Stimulated activated CD4-positive, alpha-beta T cell treated with anti-CD3 and anti-CD28 coated beads, Interleukin-1b, Interleukin-23, amount 100 ng/mL, for 24 hours (primary cell): ENCODE results near the gene UGGT2.
"Not testable (repeated sequence)": the region's sequence is repeated elsewhere in the genome, so short reads cannot be mapped to it uniquely, and the experiment has no call there.

ENCODE experiments used
- DNase-seq, 4 experiments: peaks; one replicate each; pipeline ENCODE4 v3.0.0-alpha.2; 2020; ENCODE audit warnings: low read depth in 4 of 4, low spot score in 1 of 4

UGGT2 gene

DNA sequence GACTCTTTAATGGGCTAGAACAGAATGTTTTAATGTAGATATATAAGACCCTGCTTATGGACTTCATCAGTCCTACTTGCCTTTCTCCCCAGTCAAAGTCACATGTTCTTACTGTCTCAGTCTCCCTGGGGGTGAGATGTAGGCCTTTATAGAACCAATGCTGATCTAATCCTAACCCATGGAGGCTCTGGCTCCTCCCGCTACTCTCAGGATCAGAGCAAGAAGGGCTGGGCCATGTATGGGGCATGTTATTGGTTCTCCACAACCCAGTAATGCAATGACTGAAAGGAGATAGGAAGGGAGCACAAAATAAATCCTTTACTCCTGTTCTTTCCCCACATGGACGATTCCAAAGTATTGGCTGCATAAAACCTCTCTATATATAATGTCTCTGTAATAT is 82.3 kb downstream of the UGGT2 start:
- no peak for DNase-seq

GRCh38 chr13:95968906-95969305 is 84.3 kb downstream of the UGGT2 start:
- no peak for DNase-seq

DNA sequence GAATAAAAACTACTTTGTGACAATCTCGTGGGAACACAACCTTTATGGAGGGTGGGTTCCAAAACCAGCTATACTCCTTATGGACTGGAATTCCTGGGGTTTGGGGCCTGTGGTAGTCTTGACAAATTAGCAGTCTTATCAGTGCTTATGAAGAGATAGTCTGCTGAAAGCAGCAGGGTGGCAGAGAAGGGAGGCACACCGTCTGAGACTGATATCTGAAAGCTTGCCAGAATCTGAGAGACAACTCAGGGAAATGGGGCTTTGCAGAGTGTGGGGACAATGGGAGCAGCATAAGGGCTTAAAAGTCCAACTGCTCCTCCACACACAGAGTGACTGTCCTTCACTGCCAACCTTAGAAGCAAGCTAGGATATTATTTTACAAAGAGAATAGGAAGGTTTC is 95.9 kb downstream of the UGGT2 start:
- DNase-seq, result no peak

GRCh38 chr13:95956589-95957148 is 96.5 kb downstream of the UGGT2 start:
- no peak for DNase-seq

DNA sequence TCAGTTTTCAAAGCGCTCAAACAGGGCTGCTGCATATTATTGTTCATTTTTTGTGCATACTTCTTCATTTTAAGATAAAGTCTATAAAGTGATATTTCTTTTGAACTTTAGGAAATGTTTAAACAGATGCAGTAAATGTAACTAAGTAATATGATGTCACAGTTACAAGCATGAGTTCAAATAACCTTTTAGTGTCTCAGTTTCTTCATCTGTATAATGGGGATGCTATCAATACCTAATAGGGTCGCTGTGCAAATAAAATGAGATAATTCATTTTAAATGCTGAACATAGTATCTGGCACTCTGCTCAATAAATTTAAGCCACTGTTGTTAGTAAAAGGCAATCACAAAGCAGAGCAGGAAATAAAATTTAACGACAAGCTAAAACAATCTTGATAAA is 97.5 kb downstream of the UGGT2 start:
- no peak for DNase-seq

DNA sequence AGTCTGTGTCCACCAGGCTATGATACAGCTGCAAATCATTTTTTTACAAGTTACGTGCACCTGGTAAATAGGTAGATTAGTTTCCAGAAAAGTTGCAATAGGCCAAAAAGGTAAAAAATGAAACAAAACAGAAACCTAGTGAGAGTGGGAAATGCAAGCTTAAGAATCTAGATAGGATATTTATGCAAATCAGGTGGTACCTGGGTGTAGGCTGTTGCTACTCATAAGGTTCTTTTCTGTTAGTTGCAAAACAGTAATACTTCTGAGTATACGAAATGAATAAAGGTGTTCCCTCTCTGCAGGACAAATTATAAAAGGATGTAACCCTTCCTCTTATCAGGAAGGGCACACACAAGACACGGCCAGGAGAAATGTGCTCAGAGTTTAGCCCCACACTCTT is 97.9 kb downstream of the UGGT2 start:
- DNase-seq, result no peak

DNA sequence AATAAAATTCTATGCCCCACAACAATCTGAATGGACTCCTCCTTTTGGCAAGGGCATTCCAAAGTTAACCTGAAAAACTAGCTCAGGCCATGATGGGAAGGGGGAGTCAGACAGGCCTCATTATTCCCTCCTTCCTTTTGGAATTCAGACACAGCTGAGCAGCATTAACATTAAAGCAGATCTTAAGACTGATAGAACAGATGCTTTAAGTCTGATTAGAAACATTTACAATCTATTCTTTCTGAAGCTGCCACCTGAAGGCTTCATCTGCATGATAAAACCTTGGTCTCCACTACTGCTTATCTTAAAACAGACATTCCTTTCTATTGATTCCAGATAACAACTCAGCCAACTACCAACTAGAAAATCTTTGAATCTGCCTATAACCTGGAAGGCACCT is 98.9 kb downstream of the UGGT2 start:
- no peak for DNase-seq

GRCh38 chr13:95950103-95950502 is 103.1 kb downstream of the UGGT2 start:
- no peak for DNase-seq

DNA sequence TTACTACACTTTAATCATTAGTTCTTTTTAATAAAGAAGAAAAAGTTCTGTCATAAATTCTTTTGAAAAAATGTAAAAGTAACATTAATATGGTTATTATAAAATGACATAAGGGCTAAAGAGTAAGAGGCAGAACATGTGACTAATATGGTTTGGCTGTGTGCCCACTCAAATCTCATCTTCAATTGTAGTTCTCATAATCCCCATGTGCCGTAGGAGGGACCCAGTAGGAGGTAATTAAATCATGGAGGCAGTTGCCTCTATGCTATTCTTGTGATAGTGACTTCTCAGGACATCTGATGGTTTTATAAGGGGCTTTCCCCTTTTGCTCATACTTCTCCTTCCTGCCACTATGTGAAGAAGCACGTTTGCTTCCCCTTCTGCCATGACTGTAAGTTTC is 104.5 kb downstream of the UGGT2 start:
- DNase-seq, result no peak

DNA sequence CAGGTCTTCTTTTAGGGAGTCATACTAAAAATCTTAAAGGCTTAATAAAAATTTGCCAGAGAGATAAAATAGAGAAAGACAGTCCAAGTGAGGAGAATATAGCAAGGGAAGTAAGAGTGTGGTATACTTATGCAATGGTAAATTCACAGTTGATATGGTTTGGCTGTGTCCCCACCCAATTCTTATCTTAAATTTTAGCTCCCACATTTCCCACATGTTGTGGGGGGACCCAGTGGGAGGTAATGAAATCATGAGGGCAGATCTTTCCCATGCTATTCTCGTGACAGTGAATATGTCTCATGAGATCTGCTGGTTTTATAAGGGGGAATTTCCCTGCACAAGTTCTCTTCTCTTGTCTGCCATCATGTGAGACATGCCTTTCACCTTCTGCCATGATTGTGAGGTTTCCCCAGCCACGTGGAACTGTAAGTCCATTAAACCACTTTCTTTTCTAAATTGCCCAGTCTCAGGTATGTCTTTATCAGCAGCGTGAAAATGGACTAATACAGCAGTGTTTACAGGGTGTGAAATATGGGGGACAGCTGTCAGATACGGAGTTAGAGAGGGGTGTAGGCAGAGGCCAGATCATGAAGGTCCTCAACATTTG is 115.4 kb downstream of the UGGT2 start:
- DNase-seq, result no peak

GRCh38 chr13:95931300-95932025 is 121.7 kb downstream of the UGGT2 start:
- no peak for DNase-seq

- DNase-seq, result no peak
Observed at GRCh38 chr13:95929430-95929829, 123.8 kb downstream of the UGGT2 start.

DNA sequence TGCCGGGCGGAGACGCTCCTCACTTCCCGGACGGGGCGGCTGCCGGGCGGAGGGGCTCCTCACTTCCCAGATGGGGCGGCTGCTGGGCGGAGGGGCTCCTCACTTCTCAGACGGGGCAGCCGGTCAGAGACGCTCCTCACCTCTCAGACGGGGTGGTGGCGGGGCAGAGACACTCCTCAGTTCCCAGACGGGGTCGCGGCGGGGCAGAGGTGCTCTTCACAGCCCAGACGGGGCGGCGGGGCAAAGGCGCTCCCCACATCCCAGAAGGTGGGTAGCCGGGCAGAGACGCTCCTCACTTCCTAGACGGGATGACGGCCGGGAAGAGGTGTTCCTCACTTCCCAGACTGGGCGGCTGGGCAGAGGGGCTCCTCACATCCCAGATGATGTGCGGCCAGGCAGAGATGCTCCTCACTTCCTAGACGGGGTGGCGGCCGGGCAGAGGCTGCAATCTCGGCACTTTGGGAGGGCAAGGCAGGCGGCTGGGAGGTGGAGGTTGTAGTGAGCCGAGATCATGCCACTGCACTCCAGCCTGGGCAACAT is 124.8 kb downstream of the UGGT2 start:
- DNase-seq, result not testable (repeated sequence)

DNA sequence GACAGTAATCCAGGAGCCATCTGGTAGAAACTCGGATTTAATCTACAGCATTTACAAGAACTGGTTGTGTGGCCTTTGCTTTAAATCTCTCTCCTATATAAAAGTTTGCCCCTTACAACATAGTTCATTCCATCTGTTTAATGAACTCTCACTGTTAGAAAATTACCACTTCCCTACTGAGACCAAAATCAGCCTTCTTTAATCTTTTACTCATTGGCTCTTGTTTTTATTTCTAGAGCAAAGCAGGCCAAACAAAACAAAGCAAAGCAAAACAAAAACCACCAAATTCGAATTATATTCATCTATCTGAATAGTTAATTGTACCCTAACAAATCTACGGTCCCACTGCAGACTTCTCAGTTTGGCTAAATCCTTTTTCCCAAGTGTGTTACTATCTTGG is 127.0 kb downstream of the UGGT2 start:
- DNase-seq, result no peak

GRCh38 chr13:95924389-95924994 is 128.7 kb downstream of the UGGT2 start:
- no peak for DNase-seq

DNA sequence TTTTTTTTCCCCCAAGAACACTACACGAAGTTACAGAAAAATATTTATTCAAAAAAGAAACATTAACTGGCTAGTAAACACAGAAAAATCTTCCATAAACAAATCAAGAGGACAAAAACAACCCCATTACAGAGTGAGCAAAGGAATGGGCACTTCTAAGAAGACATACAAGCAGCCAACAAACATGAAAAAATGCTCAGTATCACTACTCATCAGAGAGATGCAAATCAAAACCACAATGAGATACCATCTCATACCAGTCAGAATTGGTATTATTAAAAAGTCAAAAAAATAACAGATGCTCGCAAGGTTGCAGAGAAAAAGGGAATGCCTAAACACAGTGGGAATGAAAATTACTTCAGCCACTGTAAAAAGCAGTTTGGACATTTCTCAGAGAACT is 131.7 kb downstream of the UGGT2 start:
- DNase-seq, result no peak

- no peak for DNase-seq
Observed at GRCh38 chr13:95920485-95920884, 132.7 kb downstream of the UGGT2 start.

DNA sequence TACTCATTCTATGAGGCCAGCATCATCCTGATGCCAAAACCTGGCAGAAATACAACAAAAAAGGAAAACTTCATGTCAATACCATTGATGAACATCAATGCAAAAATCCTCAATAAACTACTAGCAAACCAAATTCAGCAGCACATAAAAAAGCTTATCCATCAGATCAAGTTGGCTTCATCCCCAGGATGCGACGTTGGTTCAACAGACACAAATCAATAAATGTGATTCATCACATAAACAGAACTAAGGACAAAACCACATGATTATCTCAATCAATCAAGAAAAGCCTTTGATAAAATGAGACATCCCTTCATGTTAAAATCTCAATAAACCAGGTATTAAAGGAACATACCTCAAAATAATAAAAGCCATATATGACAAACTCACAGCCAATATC is 134.3 kb downstream of the UGGT2 start:
- no peak for DNase-seq

DNA sequence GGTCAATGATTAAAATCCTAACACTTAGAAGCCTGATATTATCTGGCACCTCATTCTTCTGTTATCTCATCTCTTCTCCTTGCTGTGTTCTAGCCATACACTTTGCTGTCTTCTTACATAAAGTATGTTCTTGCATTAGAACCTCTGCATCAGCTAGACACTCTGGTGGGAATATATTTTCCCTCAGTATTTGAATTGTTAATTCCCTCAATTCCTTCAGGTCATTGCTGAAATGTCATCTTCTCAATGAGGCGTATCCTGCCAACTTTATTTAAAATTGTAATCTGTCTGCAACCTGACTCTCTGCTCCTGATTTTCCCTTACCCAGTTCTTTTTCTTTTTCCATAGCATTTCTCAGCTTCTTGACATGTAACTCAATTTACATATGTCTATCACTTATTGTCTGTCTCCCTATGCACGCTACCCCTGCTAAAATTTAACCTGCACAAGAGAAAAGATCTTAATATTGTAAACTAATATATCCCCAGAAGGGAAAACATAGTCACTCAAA is 138.2 kb downstream of the UGGT2 start:
- no peak for DNase-seq

DNA sequence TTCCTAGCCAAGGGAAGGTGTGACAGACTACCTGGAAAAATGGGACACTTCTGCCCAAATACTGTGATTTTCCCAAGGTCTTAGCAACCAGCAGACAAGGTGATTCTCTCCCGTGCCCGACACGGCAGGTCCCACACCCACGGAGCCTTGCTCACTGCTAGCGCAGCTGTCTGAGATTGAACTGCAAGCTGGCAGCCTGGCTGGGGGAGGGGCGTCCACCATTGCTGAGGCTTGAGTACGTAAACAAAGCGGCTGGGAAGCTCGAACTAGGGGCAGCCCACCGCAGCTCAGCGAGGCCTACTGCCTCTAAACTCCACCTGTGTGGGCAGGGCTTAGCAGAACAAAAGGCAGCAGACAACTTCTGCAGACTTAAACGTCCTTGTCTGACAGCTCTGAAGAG is 146.2 kb downstream of the UGGT2 start:
- DNase-seq, result no peak

GRCh38 chr13:95903569-95903968 is 149.6 kb downstream of the UGGT2 start:
- no peak for DNase-seq

- no peak for DNase-seq
Observed at GRCh38 chr13:95902741-95903140, 150.5 kb downstream of the UGGT2 start.
